ENCODE measurements around the gene SNX5.
A peak's percentile ranks its signal among the peaks of the same experiment; 100 is the strongest.
"Not testable (repeated sequence)": the region's sequence is repeated elsewhere in the genome, so short reads cannot be mapped to it uniquely, and the experiment has no call there.

Gene SNX5

GRCh38 chr20:17960927-17961586, 7.5 kb downstream of the SNX5 start:
- Histone ChIP-seq H3K4me3 (ENCODE audit: insufficient read depth, low read depth, low read length, poor library complexity, severe bottlenecking) (no peak overlapping the region), H3K4me1 (ENCODE audit: control insufficient read depth, insufficient read depth, low read length, poor library complexity, severe bottlenecking) (peaks cover 45% of the 10 kb centered on the region), H3K27ac (ENCODE audit: insufficient read depth, low read length, poor library complexity, severe bottlenecking) (no peak overlapping the region), H3K9me3 (ENCODE audit: control insufficient read depth, low read length) (no peaks in the 10 kb centered on the region), H3K27me3 (replicated peaks; ENCODE audit: control insufficient read depth, insufficient read depth, low read length, poor library complexity, severe bottlenecking) (no peaks in the 10 kb centered on the region), H3K36me3 (ENCODE audit: control insufficient read depth, insufficient read depth, low read length) (peaks cover 7% of the 10 kb centered on the region)
- no peak for DNase-seq

- not testable (repeated sequence) for H3K4me3 ChIP-seq (ENCODE audit: insufficient read depth, low read depth, low read length, poor library complexity, severe bottlenecking); H3K27me3 ChIP-seq (replicated peaks; ENCODE audit: control insufficient read depth, insufficient read depth, low read length, poor library complexity, severe bottlenecking); DNase-seq; H3K9me3 ChIP-seq (ENCODE audit: control insufficient read depth, low read length); H3K27ac ChIP-seq (ENCODE audit: insufficient read depth, low read length, poor library complexity, severe bottlenecking)
- Histone ChIP-seq H3K4me1 (ENCODE audit: control insufficient read depth, insufficient read depth, low read length, poor library complexity, severe bottlenecking) (peaks cover 39% of the 10 kb centered on the region), H3K36me3 (ENCODE audit: control insufficient read depth, insufficient read depth, low read length) (peaks cover 13% of the 10 kb centered on the region)
These were observed 8.2 kb downstream of the SNX5 start for GRCh38 chr20:17960400-17960885.

DNA sequence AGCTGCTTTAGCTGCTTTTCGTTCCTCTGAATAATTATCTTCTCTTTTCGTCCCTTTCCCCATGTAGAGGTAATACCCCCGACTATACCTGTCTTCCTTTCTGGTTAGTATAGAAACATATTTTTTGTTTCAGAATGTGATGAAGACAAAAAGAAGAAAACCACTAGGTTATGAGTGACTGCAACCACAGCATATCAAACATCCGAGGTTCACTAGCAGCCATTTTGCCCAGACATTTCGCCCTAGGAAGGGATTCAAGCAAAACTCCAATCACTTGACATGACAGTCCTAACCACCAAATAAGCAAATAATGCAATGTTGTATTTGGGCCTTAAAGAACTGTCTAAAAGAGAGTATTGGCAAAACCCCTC, 9.4 kb downstream of the SNX5 start:
- Histone ChIP-seq H3K9me3 (ENCODE audit: control insufficient read depth, low read length) (no peaks in the 10 kb centered on the region), H3K36me3 (ENCODE audit: control insufficient read depth, insufficient read depth, low read length) (peaks cover 24% of the 10 kb centered on the region), H3K4me1 (ENCODE audit: control insufficient read depth, insufficient read depth, low read length, poor library complexity, severe bottlenecking) (peaks cover 27% of the 10 kb centered on the region), H3K27me3 (replicated peaks; ENCODE audit: control insufficient read depth, insufficient read depth, low read length, poor library complexity, severe bottlenecking) (no peaks in the 10 kb centered on the region), H3K27ac (ENCODE audit: insufficient read depth, low read length, poor library complexity, severe bottlenecking) (no peak overlapping the region), H3K4me3 (ENCODE audit: insufficient read depth, low read depth, low read length, poor library complexity, severe bottlenecking) (peak overlapping the region; percentile 2)
- DNase-seq: no peak

- Histone ChIP-seq H3K4me3 (ENCODE audit: insufficient read depth, low read depth, low read length, poor library complexity, severe bottlenecking) (peak overlapping the region; percentile 2), H3K9me3 (ENCODE audit: control insufficient read depth, low read length) (no peaks in the 10 kb centered on the region)
- no peak for DNase-seq
These were observed 10.0 kb downstream of the SNX5 start for GRCh38 chr20:17958373-17959256.

GRCh38 chr20:17957505-17958363, 10.9 kb downstream of the SNX5 start:
- no peak overlapping the region for H3K27ac ChIP-seq (ENCODE audit: insufficient read depth, low read length, poor library complexity, severe bottlenecking)
- no peak overlapping the region for H3K4me3 ChIP-seq (ENCODE audit: insufficient read depth, low read depth, low read length, poor library complexity, severe bottlenecking)
- H3K4me1 ChIP-seq (ENCODE audit: control insufficient read depth, insufficient read depth, low read length, poor library complexity, severe bottlenecking): peaks cover 14% of the 10 kb centered on the region
- DNase-seq: no peak
- H3K9me3 ChIP-seq (ENCODE audit: control insufficient read depth, low read length): no peaks in the 10 kb centered on the region
- no peaks in the 10 kb centered on the region for H3K27me3 ChIP-seq (replicated peaks; ENCODE audit: control insufficient read depth, insufficient read depth, low read length, poor library complexity, severe bottlenecking)
- peaks cover 38% of the 10 kb centered on the region for H3K36me3 ChIP-seq (ENCODE audit: control insufficient read depth, insufficient read depth, low read length)

More at GRCh38 chr20:17958373-17959256, 10.0 kb downstream of the SNX5 start:
- Histone ChIP-seq H3K27me3 (replicated peaks; ENCODE audit: control insufficient read depth, insufficient read depth, low read length, poor library complexity, severe bottlenecking) (no peaks in the 10 kb centered on the region), H3K4me1 (ENCODE audit: control insufficient read depth, insufficient read depth, low read length, poor library complexity, severe bottlenecking) (peaks cover 21% of the 10 kb centered on the region), H3K27ac (ENCODE audit: insufficient read depth, low read length, poor library complexity, severe bottlenecking) (no peak overlapping the region), H3K36me3 (ENCODE audit: control insufficient read depth, insufficient read depth, low read length) (peaks cover 30% of the 10 kb centered on the region)

DNA sequence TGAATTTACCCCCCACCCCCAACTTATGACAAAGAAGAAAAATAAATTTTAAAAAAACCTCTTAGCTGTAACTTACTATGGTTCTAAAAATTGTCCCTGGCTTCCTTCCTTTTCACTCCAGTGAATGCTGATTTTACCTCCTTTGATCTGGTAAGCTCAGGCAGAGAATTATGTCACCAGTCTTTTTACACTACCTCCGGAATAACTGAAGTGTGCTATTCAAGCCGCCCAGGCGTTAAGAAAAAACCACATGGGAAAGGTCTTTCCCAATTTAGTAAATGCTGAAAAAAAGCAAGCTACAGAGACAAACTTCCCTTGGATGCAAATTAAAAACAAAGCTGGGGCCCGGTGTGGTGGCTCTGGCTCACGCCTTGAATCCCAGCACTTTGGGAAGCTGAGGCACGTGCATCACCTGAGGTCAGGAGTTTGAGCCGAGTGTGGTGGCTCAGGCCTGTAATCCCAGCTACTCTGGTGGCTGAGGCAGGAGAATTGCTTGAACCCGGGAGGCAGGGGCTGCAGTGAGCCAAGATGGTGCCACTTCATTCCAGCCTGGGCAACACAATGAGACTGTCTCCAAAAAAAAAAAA, 12.4 kb downstream of the SNX5 start:
- H3K27ac ChIP-seq (ENCODE audit: insufficient read depth, low read length, poor library complexity, severe bottlenecking): peak overlapping the region; percentile 4

GRCh38 chr20:17955302-17955701, 13.3 kb downstream of the SNX5 start:
- no peak overlapping the region for H3K27ac ChIP-seq (ENCODE audit: insufficient read depth, low read length, poor library complexity, severe bottlenecking)
- peaks cover 60% of the 10 kb centered on the region for H3K36me3 ChIP-seq (ENCODE audit: control insufficient read depth, insufficient read depth, low read length)
- no peaks in the 10 kb centered on the region for H3K27me3 ChIP-seq (replicated peaks; ENCODE audit: control insufficient read depth, insufficient read depth, low read length, poor library complexity, severe bottlenecking)
- DNase-seq: no peak
- peaks cover 11% of the 10 kb centered on the region for H3K4me1 ChIP-seq (ENCODE audit: control insufficient read depth, insufficient read depth, low read length, poor library complexity, severe bottlenecking)
- H3K4me3 ChIP-seq (ENCODE audit: insufficient read depth, low read depth, low read length, poor library complexity, severe bottlenecking): no peak overlapping the region
- no peaks in the 10 kb centered on the region for H3K9me3 ChIP-seq (ENCODE audit: control insufficient read depth, low read length)

More for the DNA sequence above, 12.4 kb downstream of the SNX5 start:
- no peak for DNase-seq
- peaks cover 11% of the 10 kb centered on the region for H3K4me1 ChIP-seq (ENCODE audit: control insufficient read depth, insufficient read depth, low read length, poor library complexity, severe bottlenecking)
- no peaks in the 10 kb centered on the region for H3K27me3 ChIP-seq (replicated peaks; ENCODE audit: control insufficient read depth, insufficient read depth, low read length, poor library complexity, severe bottlenecking)
- H3K9me3 ChIP-seq (ENCODE audit: control insufficient read depth, low read length): no peaks in the 10 kb centered on the region
- no peak overlapping the region for H3K4me3 ChIP-seq (ENCODE audit: insufficient read depth, low read depth, low read length, poor library complexity, severe bottlenecking)
- H3K36me3 ChIP-seq (ENCODE audit: control insufficient read depth, insufficient read depth, low read length): peaks cover 51% of the 10 kb centered on the region

GRCh38 chr20:17953935-17954334, 14.7 kb downstream of the SNX5 start:
- peaks cover 74% of the 10 kb centered on the region for H3K36me3 ChIP-seq (ENCODE audit: control insufficient read depth, insufficient read depth, low read length)
- DNase-seq: no peak
- peaks cover 2% of the 10 kb centered on the region for H3K4me1 ChIP-seq (ENCODE audit: control insufficient read depth, insufficient read depth, low read length, poor library complexity, severe bottlenecking)
- no peak overlapping the region for H3K27ac ChIP-seq (ENCODE audit: insufficient read depth, low read length, poor library complexity, severe bottlenecking)
- H3K9me3 ChIP-seq (ENCODE audit: control insufficient read depth, low read length): no peaks in the 10 kb centered on the region
- H3K27me3 ChIP-seq (replicated peaks; ENCODE audit: control insufficient read depth, insufficient read depth, low read length, poor library complexity, severe bottlenecking): no peaks in the 10 kb centered on the region
- H3K4me3 ChIP-seq (ENCODE audit: insufficient read depth, low read depth, low read length, poor library complexity, severe bottlenecking): no peak overlapping the region
